ENCODE measurements around the gene JSRP1.

DNA sequence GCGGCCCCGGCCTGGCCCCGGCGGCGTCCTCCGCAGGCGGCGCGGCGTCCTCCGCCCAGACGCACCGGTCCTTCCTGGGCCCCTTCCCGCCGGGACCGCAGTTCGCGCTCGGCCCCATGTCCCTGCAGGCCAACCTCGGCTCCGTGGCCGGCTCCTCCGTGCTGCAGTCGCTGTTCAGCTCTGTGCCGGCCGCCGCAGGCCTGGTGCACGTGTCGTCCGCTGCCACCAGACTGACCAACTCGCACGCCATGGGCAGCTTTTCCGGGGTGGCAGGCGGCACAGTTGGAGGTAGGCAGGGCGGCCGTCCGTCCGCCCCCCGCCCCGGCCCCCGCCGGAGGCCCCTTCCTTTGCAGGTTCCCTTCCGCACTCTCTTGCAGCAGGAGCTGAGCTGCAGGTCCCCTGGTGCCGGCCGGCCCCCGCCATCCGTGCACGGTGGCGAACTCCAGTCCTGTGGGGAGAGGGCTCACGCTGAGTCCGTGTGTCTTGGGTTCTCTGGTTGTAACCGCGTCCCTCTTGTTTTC is 29.3 kb downstream of the JSRP1 start:
- TF ChIP-seq JUND (IDR thresholded peaks at IDR 0.05; ENCODE audit: low read depth, low read length) (no peak), YY1 (IDR thresholded peaks at IDR 0.05; ENCODE audit: low read depth, low read length) (no peak), ESRRA (IDR thresholded peaks at IDR 0.05; ENCODE audit: low read length) (no peak), TCF12 (IDR thresholded peaks at IDR 0.05; ENCODE audit: low read depth, low read length) (no peak), TBL1XR1 (IDR thresholded peaks at IDR 0.05; ENCODE audit: low read depth, low read length) (no peak), SMARCA5 (IDR thresholded peaks at IDR 0.05) (no peak)
- TF ChIP-seq, protein P1, sequence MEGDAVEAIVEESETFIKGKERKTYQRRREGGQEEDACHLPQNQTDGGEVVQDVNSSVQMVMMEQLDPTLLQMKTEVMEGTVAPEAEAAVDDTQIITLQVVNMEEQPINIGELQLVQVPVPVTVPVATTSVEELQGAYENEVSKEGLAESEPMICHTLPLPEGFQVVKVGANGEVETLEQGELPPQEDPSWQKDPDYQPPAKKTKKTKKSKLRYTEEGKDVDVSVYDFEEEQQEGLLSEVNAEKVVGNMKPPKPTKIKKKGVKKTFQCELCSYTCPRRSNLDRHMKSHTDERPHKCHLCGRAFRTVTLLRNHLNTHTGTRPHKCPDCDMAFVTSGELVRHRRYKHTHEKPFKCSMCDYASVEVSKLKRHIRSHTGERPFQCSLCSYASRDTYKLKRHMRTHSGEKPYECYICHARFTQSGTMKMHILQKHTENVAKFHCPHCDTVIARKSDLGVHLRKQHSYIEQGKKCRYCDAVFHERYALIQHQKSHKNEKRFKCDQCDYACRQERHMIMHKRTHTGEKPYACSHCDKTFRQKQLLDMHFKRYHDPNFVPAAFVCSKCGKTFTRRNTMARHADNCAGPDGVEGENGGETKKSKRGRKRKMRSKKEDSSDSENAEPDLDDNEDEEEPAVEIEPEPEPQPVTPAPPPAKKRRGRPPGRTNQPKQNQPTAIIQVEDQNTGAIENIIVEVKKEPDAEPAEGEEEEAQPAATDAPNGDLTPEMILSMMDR (IDR thresholded peaks at IDR 0.05 in 2 of 3, conservative IDR thresholded peaks at IDR 0.05 in 1 of 3; ENCODE audit: control insufficient read depth in 2 of 3, extremely low read depth in 1 of 3, insufficient read depth in 1 of 3, low read depth in 3 of 3, low read length in 3 of 3) = no peak
- TF ChIP-seq, protein P2, sequence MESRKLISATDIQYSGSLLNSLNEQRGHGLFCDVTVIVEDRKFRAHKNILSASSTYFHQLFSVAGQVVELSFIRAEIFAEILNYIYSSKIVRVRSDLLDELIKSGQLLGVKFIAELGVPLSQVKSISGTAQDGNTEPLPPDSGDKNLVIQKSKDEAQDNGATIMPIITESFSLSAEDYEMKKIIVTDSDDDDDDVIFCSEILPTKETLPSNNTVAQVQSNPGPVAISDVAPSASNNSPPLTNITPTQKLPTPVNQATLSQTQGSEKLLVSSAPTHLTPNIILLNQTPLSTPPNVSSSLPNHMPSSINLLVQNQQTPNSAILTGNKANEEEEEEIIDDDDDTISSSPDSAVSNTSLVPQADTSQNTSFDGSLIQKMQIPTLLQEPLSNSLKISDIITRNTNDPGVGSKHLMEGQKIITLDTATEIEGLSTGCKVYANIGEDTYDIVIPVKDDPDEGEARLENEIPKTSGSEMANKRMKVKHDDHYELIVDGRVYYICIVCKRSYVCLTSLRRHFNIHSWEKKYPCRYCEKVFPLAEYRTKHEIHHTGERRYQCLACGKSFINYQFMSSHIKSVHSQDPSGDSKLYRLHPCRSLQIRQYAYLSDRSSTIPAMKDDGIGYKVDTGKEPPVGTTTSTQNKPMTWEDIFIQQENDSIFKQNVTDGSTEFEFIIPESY (IDR thresholded peaks at IDR 0.05) = no peak
- TF ChIP-seq, protein P3, sequence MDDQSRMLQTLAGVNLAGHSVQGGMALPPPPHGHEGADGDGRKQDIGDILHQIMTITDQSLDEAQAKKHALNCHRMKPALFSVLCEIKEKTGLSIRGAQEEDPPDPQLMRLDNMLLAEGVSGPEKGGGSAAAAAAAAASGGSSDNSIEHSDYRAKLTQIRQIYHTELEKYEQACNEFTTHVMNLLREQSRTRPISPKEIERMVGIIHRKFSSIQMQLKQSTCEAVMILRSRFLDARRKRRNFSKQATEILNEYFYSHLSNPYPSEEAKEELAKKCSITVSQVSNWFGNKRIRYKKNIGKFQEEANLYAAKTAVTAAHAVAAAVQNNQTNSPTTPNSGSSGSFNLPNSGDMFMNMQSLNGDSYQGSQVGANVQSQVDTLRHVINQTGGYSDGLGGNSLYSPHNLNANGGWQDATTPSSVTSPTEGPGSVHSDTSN (IDR thresholded peaks at IDR 0.05; ENCODE audit: insufficient replicate concordance, low read depth, low read length) = no peak
- TF ChIP-seq, protein P4, sequence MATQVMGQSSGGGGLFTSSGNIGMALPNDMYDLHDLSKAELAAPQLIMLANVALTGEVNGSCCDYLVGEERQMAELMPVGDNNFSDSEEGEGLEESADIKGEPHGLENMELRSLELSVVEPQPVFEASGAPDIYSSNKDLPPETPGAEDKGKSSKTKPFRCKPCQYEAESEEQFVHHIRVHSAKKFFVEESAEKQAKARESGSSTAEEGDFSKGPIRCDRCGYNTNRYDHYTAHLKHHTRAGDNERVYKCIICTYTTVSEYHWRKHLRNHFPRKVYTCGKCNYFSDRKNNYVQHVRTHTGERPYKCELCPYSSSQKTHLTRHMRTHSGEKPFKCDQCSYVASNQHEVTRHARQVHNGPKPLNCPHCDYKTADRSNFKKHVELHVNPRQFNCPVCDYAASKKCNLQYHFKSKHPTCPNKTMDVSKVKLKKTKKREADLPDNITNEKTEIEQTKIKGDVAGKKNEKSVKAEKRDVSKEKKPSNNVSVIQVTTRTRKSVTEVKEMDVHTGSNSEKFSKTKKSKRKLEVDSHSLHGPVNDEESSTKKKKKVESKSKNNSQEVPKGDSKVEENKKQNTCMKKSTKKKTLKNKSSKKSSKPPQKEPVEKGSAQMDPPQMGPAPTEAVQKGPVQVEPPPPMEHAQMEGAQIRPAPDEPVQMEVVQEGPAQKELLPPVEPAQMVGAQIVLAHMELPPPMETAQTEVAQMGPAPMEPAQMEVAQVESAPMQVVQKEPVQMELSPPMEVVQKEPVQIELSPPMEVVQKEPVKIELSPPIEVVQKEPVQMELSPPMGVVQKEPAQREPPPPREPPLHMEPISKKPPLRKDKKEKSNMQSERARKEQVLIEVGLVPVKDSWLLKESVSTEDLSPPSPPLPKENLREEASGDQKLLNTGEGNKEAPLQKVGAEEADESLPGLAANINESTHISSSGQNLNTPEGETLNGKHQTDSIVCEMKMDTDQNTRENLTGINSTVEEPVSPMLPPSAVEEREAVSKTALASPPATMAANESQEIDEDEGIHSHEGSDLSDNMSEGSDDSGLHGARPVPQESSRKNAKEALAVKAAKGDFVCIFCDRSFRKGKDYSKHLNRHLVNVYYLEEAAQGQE (IDR thresholded peaks at IDR 0.05; ENCODE audit: low read depth, low read length) = no peak

All from GM12878 (cell line).